Activated CD8-positive, alpha-beta memory T cell treated with anti-CD3 and anti-CD28 coated beads for 36 hours (primary cell): Measurements from ENCODE around the gene TBC1D20. TPM values are rescaled to one million over a fixed set of nuclear protein-coding genes. Genes with fewer than 3 reads are reported as not detected.
"Not testable (repeated sequence)": the region's sequence is repeated elsewhere in the genome, so short reads cannot be mapped to it uniquely, and the experiment has no call there.

Source experiments
- CTCF ChIA-PET: fragments of 350-600 bp; sonication (Branson Sonifier 250); formaldehyde crosslinking; loops from one replicate; lab custom pipeline; 2021; ENCODE audit warnings: antibody characterized with exemption; lab: Charles Lee
- POLR2A ChIA-PET: fragments of 350-600 bp; sonication (Branson Sonifier 250); formaldehyde crosslinking; loops from one replicate; lab custom pipeline; 2021; ENCODE audit warnings: antibody characterized with exemption; lab: Charles Lee
- total RNA-seq, 2 experiments: library from RNA; stranded (reverse); gene quantifications; one replicate each; pipeline ENCODE4 v1.2.3, GENCODE V29; 2021

TBC1D20 gene
- 10 to 100 TPM; 25.0 to 25.1 TPM for total RNA-seq

- POLR2A ChIA-PET = interaction anchor here (1.0 to 1.3 kb wide), 2 partner anchors 24 to 55 kb away, joined by 5 read pairs; no protein-coding TSS in a partner anchor
These were observed at the start of gene TBC1D20 for GRCh38 chr20:462199-462991. Gene TBC1D20, minus strand, starts transcription at chr20:462533. Its CDS starts 128 bp downstream, at chr20:462405.

DNA sequence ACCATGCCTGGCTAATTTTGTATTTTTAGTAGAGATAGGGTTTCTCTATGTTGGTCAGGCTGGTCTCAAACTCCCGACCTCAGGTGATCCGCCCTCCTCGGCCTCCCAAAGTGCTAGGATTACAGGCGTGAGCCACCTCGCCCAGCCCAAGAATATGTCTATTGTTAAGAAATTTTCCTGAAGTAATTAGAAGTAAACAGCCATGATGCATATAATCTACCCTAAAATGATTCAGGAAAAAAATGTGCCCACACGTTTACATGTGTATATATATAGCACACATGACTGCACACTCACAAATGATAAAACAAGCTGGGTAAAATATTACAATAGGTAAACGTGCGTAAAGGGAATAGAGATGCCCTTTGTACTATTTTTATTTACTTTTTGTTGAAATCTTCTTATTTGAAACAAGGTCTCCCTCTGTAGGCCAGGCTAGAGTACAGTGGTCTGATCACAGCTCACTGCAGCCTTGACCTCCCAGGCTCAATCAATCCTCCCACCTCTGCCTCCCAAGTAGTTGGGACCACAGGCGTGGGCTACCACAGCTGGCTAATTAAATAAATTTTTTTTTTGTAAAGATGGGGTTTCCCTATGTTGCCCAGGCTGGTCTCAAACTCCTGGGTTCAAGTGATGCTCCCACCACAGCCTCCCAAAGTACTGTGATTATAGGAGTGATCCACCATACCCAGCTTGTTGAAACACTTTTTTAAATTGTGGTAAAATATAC lies 48.2 kb upstream of the TBC1D20 start:
- POLR2A ChIA-PET = interaction anchor here (0.6 kb wide), 1 partner anchor 39 kb away, joined by 3 read pairs; no protein-coding TSS in a partner anchor
- CTCF ChIA-PET = interaction anchor here (1.2 to 1.5 kb wide), 2 partner anchors 18 to 135 kb away, joined by 3 read pairs; no protein-coding TSS in a partner anchor

More at GRCh38 chr20:462199-462991, at the start of gene TBC1D20:
- CTCF ChIA-PET = interaction anchor here (0.6 to 1.6 kb wide), 3 partner anchors 9 to 108 kb away, joined by 3 to 5 read pairs (median 3); no protein-coding TSS in a partner anchor

GRCh38 chr20:508364-508787 lies 46.0 kb upstream of the TBC1D20 start:
- POLR2A ChIA-PET, CTCF ChIA-PET: not testable (repeated sequence)

GRCh38 chr20:507761-508332 lies 45.5 kb upstream of the TBC1D20 start:
- CTCF ChIA-PET = no interaction called here
- POLR2A ChIA-PET = no interaction called here

DNA sequence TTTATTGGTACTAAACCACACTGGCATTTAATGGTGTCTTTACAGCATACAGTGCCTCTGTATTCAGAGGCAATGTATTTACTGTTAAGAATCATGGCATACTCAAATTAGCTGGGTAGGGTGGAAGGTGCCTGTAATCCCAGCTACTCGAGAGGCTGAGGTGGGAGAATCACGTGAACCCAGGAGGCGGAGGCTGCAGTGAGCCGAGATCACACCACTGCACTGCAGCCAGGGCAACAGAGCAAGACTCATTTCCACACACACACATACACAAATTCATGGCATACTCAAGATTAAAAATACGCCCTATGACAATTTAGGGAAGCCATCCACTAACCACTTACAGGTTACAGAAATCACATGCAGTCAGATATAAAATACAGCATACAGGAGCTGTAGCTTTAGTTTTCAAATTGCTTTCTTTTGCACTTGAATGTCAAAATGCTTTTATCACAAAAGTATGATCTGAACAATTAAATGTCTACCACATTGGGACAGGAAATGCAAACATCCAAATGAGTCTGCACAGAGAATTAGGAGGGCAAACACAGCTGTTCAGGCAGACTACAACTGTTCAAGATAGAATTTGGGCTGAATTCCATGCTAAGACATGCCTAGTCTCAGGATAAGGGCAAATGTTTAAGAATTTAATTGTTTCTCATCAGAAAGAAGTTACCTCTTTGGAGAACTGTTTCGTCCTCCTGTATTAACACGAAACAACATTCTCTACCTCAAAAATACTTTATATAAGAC lies 44.8 kb upstream of the TBC1D20 start:
- ChIA-PET CTCF (interaction anchor here (0.6 to 0.9 kb wide), 2 partner anchors 18 to 105 kb away, joined by 3 to 4 read pairs; no protein-coding TSS in a partner anchor), POLR2A (no interaction called here)

DNA sequence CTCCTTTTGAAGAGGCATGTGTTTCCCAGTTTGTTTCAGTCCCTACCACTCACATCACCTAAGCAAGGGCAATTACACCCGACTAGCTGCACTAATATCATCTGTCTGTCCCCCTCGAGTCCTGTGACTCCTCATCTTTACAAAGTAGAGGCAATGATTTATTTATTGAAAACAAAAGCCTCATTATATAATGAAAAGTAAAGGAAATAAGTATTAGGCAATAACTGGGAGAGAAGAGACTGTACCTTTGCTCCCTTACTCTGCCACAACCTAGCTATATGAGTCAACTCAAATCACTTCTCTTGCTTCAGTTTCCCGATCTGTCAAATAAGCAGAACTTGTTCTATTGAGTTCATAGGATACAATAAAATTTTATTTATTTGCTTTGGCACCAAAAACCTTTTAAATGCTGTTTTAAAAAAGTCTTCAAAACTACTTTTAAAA lies 42.3 kb upstream of the TBC1D20 start:
- POLR2A ChIA-PET = no interaction called here
- CTCF ChIA-PET = no interaction called here

DNA sequence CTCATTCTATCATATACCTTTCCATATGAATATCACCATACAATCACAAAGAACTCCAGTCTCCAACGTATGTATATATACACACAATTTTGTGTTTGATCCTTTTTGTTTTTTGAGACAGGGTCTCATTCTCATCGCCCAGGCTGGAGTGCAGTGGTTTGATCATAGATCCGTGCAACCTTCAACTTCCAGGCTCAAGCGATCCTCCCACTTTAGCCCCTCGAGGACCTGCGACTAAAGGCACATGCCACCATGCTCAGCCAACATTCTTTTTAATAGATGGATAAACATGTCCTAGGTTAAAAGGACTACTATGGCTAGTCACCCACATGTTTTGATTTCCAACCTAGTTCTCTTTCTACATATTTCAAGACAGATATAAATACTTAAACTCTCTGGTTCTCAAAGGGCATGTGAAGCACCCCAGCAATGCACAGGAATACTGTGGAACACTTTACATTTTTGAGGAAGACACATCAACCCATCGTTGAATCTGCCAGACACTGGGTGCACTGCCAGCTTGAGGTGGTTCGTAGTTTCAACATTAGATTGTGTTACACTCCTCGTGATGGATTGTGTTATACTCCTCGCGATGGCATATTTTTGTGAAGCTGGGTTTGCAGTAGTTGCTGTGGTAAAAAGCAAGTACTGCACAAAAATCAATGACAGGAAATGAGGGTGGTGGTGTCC lies 40.9 kb upstream of the TBC1D20 start:
- POLR2A ChIA-PET = no interaction called here
- CTCF ChIA-PET = no interaction called here

DNA sequence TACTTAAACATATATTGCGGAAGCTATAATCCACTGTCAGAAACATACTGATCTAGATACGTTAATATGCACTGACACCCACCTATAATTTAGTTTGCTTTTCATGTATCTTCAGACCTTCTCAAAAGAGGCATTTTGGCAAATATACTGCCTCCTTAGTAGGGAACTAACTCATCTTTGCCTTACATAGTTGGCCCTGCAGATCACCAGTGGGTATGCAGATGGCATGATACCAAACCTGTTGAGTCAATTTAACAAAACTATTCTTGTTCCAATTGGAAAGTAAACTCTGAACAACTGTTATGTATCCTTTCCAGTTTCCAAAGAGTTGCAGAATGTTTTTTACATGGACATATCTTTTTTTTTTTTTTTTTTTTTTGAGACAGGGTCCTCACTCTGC lies 35.6 kb upstream of the TBC1D20 start:
- ChIA-PET POLR2A (no interaction called here), CTCF (interaction anchor here (0.7 kb wide), 1 partner anchor 63 kb away, joined by 4 read pairs; no protein-coding TSS in a partner anchor)

GRCh38 chr20:496126-496696 lies 33.9 kb upstream of the TBC1D20 start:
- CTCF ChIA-PET = interaction anchor here (0.9 kb wide), 1 partner anchor 33 kb away, joined by 3 read pairs; no protein-coding TSS in a partner anchor
- POLR2A ChIA-PET = no interaction called here

DNA sequence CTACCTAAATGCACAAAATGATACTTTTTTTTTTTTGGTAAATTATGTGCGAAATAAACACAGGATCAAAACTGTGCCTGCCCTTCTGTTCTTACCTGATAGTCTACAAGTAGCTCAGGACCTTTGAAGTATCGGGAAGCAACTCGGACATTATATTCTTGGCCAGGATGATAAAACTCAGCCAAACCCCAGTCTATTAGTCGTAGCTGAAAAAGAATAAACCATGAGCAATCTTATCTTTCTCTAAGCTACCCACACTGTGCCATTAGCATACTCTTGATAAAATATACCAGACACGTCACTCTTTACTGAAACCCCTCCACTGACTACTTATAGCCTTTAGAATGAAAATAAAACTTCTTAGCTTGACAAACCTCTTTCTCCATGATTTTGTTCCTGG lies 29.8 kb upstream of the TBC1D20 start:
- POLR2A ChIA-PET = no interaction called here
- CTCF ChIA-PET = interaction anchor here (0.8 to 1.6 kb wide), 2 partner anchors 10 to 138 kb away, joined by 3 read pairs; no protein-coding TSS in a partner anchor

GRCh38 chr20:487655-488054 lies 25.3 kb upstream of the TBC1D20 start:
- CTCF ChIA-PET = no interaction called here
- POLR2A ChIA-PET = no interaction called here

- CTCF ChIA-PET = no interaction called here
These were observed 21.7 kb upstream of the TBC1D20 start for GRCh38 chr20:483815-484644.

GRCh38 chr20:481167-481566 lies 18.8 kb upstream of the TBC1D20 start:
- POLR2A ChIA-PET = no interaction called here
- CTCF ChIA-PET = interaction anchor here (0.6 to 1.0 kb wide), 2 partner anchors 89 to 127 kb away, joined by 3 to 4 read pairs; no protein-coding TSS in a partner anchor

More at GRCh38 chr20:483815-484644, 21.7 kb upstream of the TBC1D20 start:
- POLR2A ChIA-PET = interaction anchor here (0.6 kb wide), 1 partner anchor 56 kb away, joined by 3 read pairs; no protein-coding TSS in a partner anchor

- ChIA-PET POLR2A (no interaction called here), CTCF (interaction anchor here (0.8 to 3.6 kb wide), 2 partner anchors 118 to 125 kb away, joined by 3 to 20 read pairs; no protein-coding TSS in a partner anchor)
These were observed 17.7 kb upstream of the TBC1D20 start for GRCh38 chr20:480044-480443.

DNA sequence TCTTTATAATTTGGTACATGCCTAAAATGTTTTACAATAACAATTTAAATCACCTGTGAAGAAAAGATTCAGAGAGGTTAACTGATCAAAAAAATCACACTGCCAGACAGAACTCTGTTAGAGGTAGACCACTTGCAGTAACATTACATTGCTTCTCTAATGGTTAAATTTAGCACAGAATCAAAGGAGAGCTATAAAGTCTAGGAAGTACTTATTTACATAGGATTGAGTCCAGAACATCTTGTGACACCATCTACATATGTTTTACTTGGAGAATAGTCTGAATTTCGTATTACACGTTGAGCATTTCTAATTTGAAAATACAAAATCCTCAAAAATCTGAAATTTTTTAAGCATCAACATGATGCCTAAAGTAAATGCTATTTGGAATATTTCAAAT lies 17.2 kb upstream of the TBC1D20 start:
- ChIA-PET CTCF (interaction anchor here (0.6 to 3.6 kb wide), 4 partner anchors 16 to 172 kb away, joined by 3 to 20 read pairs (median 4); no protein-coding TSS in a partner anchor), POLR2A (no interaction called here)

GRCh38 chr20:478949-479429 lies 16.7 kb upstream of the TBC1D20 start:
- ChIA-PET POLR2A (no interaction called here), CTCF (interaction anchor here (0.6 to 3.6 kb wide), 4 partner anchors 15 to 172 kb away, joined by 3 to 20 read pairs (median 4); no protein-coding TSS in a partner anchor)
